Measurements from ENCODE around the gene B3GNT3. TPM values are rescaled to one million over a fixed set of nuclear protein-coding genes. Genes with fewer than 3 reads are reported as not detected.
A peak's percentile ranks its signal among the peaks of the same experiment; 100 is the strongest.

Gene B3GNT3
- total RNA-seq, 2 donors from 2014 or later, result 0.70 to 1.2 TPM

- Histone ChIP-seq H3K36me3 (ENCODE audit: control insufficient read depth, insufficient read depth, low read length) (no peaks in the 10 kb centered on the region), H3K4me3 (ENCODE audit: low read length) (no peak overlapping the region), H3K9ac (ENCODE audit: extremely low read depth, low read length, poor library complexity, severe bottlenecking) (no peak overlapping the region), H3K9me3 (ENCODE audit: control insufficient read depth, low read length) (no peaks in the 10 kb centered on the region), H3K27me3 (ENCODE audit: control insufficient read depth, insufficient read depth, low read length, poor library complexity, severe bottlenecking) (peaks cover 10% of the 10 kb centered on the region), H3K27ac (ENCODE audit: low read depth, low read length) (no peak overlapping the region), H3K4me1 (ENCODE audit: control insufficient read depth, insufficient read depth, low read length) (no peaks in the 10 kb centered on the region)
- Mint-ChIP-seq H3K4me3 (no peak overlapping the region), H3K9me3 (no peaks in the 10 kb centered on the region), H3K27me3 (ENCODE audit: insufficient read depth) (peaks cover 15% of the 10 kb centered on the region), H3K27ac (no peak overlapping the region), H3K4me1 (no peaks in the 10 kb centered on the region), H3K36me3 (ENCODE audit: low read depth) (no peaks in the 10 kb centered on the region)
- 79 to 98% methylated on average over 4 to 5 of the region's 6 CpGs for WGBS, 2 experiments (ENCODE audit: insufficient coverage in 1 of 2, insufficient read length in 1 of 2)
- TF ChIP-seq CTCF (conservative IDR thresholded peaks at IDR 0.05), result no peak
- no peak for DNase-seq
These were observed 4.7 kb upstream of the B3GNT3 start for GRCh38 chr19:17790059-17790780.

GRCh38 chr19:17794412-17794730, 567 bp upstream of the B3GNT3 start:
- Histone ChIP-seq H3K9ac (ENCODE audit: extremely low read depth, low read length, poor library complexity, severe bottlenecking) (no peak overlapping the region), H3K4me1 (ENCODE audit: control insufficient read depth, insufficient read depth, low read length) (no peaks in the 10 kb centered on the region), H3K4me3 (ENCODE audit: low read length) (no peak overlapping the region), H3K27ac (ENCODE audit: low read depth, low read length) (no peak overlapping the region), H3K36me3 (ENCODE audit: control insufficient read depth, insufficient read depth, low read length) (no peaks in the 10 kb centered on the region), H3K27me3 (ENCODE audit: control insufficient read depth, insufficient read depth, low read length, poor library complexity, severe bottlenecking) (peaks cover 23% of the 10 kb centered on the region), H3K9me3 (ENCODE audit: control insufficient read depth, low read length) (no peaks in the 10 kb centered on the region)
- H3K27me3 Mint-ChIP-seq (ENCODE audit: insufficient read depth), result peaks cover 29% of the 10 kb centered on the region
- DNase-seq, result no peak
- no peaks in the 10 kb centered on the region for H3K9me3 Mint-ChIP-seq
- TF ChIP-seq CTCF (conservative IDR thresholded peaks at IDR 0.05), result no peak
- 68 to 87% methylated on average over 5 to 9 of the region's 9 CpGs for WGBS, 2 experiments (ENCODE audit: insufficient coverage in 1 of 2, insufficient read length in 1 of 2)
- no peaks in the 10 kb centered on the region for H3K36me3 Mint-ChIP-seq (ENCODE audit: low read depth)
- H3K27ac Mint-ChIP-seq, result no peak overlapping the region
- no peaks in the 10 kb centered on the region for H3K4me1 Mint-ChIP-seq
- peak overlapping the region; percentile 64 for H3K4me3 Mint-ChIP-seq

- H3K4me1 Mint-ChIP-seq, result no peaks in the 10 kb centered on the region
- WGBS, 2 experiments (ENCODE audit: insufficient coverage in 1 of 2, insufficient read length in 1 of 2), result 39 to 51% methylated on average over 7 to 14 of the region's 14 CpGs
- Histone ChIP-seq H3K4me1 (ENCODE audit: control insufficient read depth, insufficient read depth, low read length) (no peaks in the 10 kb centered on the region), H3K9me3 (ENCODE audit: control insufficient read depth, low read length) (no peaks in the 10 kb centered on the region), H3K9ac (ENCODE audit: extremely low read depth, low read length, poor library complexity, severe bottlenecking) (no peak overlapping the region), H3K4me3 (ENCODE audit: low read length) (peak overlapping the region; percentile 66), H3K27me3 (ENCODE audit: control insufficient read depth, insufficient read depth, low read length, poor library complexity, severe bottlenecking) (peaks cover 23% of the 10 kb centered on the region), H3K27ac (ENCODE audit: low read depth, low read length) (no peak overlapping the region), H3K36me3 (ENCODE audit: control insufficient read depth, insufficient read depth, low read length) (no peaks in the 10 kb centered on the region)
- peaks cover 29% of the 10 kb centered on the region for H3K27me3 Mint-ChIP-seq (ENCODE audit: insufficient read depth)
- H3K9me3 Mint-ChIP-seq, result no peaks in the 10 kb centered on the region
- H3K4me3 Mint-ChIP-seq, result peak overlapping the region; percentile 64
- H3K27ac Mint-ChIP-seq, result no peak overlapping the region
- DNase-seq, result no peak
- no peak for TF ChIP-seq CTCF (conservative IDR thresholded peaks at IDR 0.05)
- H3K36me3 Mint-ChIP-seq (ENCODE audit: low read depth), result no peaks in the 10 kb centered on the region
These were observed 538 bp downstream of the B3GNT3 start for GRCh38 chr19:17795495-17795856.

Data from endodermal cell (in vitro differentiated cells).